ENCODE data around the gene FBXO48. TPM values are rescaled to one million over a fixed set of nuclear protein-coding genes. Genes with fewer than 3 reads are reported as not detected.
A peak's percentile ranks its signal among the peaks of the same experiment; 100 is the strongest.

Gene FBXO48
- total RNA-seq, 1 donor from 2014 or later: 1.3 TPM

- no peak for DNase-seq (ENCODE audit: low spot score)
- no peak for ATAC-seq
Measured at GRCh38 chr2:68438455-68439303, 28.4 kb downstream of the FBXO48 start.

- no peak for DNase-seq (ENCODE audit: low spot score)
Measured at GRCh38 chr2:68436270-68436669, 30.8 kb downstream of the FBXO48 start.

GRCh38 chr2:68435615-68436014, 31.5 kb downstream of the FBXO48 start:
- DNase-seq (ENCODE audit: low spot score) (no peak), ATAC-seq (no peak)

More at GRCh38 chr2:68436270-68436669, 30.8 kb downstream of the FBXO48 start:
- no peak for ATAC-seq

DNA sequence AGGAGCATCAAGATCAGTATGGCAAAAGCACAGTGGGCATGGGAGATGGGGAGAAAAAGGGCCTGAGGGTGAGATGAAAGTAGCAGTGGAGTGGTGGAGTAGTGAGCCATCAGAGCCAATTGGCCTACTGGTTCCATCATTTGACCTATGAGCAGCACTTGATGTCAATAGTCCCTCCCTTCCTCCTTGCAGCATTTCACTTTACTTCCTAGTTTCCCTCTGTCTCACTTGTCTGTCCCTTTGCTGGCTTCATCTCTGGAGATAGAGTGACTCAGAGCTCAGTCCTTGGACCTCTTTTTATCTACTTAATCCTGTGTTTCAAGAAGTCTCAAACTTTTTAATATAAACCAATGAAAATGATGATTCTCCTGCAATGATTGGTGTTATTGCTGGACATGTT, 32.1 kb downstream of the FBXO48 start:
- DNase-seq (ENCODE audit: low spot score): no peak
- no peak for ATAC-seq

DNA sequence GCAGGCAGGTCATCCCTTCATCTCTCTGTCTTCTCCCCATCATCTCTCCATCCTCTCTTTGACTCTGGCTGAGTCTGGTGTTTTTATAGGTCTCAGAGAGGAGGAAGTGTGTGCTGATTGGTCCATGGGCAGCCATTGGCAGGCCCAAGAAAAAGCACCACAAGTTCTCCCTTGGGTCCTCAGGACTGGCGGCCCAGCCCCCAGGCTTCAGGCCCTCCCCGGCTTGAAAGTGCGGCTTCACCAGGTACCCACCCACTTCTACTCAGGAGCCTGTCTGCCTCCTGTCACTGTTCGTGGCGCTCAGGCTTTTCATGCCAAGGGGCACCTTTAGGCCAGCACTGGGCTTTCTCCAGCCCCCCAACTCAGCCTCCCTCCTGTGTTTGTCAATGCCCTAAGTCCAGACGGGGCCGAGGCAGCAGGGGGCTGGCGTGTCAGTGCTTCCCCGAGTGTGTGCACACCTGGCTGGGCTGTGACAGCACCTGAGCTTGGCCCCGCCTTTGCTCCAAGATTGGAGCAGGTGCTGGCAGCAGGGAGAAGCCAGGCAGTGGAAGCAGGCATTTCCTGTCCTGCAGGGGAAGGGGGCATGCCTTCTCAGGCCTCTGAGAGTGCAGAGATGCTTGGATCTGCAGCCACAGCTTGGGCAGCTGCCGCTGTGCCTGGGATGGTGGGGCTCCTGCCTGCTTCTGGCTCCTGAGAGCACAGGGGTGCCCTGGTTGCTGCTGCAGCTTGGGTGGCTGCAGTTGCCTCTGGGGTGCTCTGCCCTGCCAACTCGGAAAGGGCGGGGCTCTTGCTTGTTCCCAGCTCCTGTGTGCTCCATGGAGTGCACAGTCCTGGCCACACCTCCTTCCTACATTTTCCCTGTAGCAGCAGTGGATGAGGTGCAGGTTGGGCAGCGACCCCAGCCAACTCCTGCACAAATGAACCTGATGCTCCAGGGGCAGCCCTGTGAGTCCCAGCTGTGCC, 34.1 kb downstream of the FBXO48 start:
- no peak for ATAC-seq
- no peak for DNase-seq (ENCODE audit: low spot score)

- ATAC-seq (peak; percentile 76), DNase-seq (ENCODE audit: low spot score) (peak; percentile 62)
Measured at GRCh38 chr2:68431316-68431972, 35.6 kb downstream of the FBXO48 start.

DNA sequence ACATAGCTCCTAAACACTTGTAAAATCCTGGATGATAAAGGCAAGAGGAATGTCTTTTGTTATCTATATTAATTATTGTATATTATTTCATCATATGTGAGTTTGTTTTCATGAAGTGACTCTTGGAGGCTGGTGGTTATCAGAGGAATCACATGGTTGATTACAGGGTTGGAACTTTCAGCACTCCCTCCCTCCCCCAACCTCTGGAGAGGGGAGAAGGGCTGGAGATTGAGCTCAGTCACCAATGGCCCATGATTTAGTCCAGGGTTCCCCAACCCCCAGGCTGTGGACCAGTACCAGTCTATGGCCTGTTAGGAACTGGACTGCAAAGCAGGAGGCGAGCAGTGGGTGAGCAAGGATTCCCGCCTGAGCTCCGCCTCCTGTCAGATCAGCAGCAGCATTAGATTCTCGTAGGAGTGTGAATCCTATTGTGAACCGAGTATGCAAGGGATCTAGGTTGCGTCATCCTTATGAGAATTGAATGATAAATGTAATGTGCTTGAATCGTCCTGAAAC, 37.7 kb downstream of the FBXO48 start:
- DNase-seq (ENCODE audit: low spot score) (no peak), ATAC-seq (no peak)

DNA sequence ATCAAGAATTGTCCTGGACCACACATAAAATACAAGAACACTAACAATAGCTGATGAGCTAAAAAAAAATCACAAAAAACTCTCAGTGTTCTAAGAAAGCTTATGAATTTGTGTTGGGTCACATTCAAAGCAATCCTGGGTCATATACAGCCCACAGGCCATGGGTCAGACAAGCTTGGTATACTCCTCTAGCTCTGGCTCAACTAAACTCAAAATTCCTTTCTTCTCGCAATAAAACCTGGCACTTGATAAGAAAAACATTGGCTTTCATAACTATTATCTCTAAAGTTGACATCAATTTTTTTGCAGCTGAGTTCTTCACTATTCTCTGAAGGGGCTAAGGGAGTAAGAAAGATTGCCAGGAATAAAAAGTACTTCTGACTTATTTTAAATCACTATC, 38.3 kb downstream of the FBXO48 start:
- ATAC-seq (peak; percentile 47), DNase-seq (ENCODE audit: low spot score) (no peak)

DNA sequence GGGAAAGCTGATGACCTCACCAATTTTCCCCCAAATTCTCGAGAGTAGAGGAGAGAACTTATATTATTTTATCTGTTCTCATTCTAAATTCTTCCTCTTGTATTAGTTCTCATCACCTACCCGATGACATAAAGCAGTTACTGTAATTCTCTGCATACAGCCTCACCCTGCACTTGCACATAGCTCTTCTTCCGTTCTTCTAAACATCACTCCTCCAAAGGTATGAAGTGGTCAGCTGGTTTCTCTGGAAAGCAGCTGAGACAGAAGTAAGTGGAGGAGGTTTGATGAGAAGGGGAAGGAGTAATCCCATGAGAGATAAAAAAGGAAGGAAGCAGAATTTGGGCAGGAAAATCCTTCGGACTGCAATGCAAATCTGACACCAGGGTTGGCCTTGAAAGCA, 39.0 kb downstream of the FBXO48 start:
- ATAC-seq: no peak
- no peak for DNase-seq (ENCODE audit: low spot score)

- ATAC-seq (peak; percentile 55), DNase-seq (ENCODE audit: low spot score) (no peak)
Measured at GRCh38 chr2:68426848-68427579, 40.1 kb downstream of the FBXO48 start.

GRCh38 chr2:68426446-68426845, 40.6 kb downstream of the FBXO48 start:
- DNase-seq (ENCODE audit: low spot score) (no peak), ATAC-seq (no peak)

- DNase-seq (ENCODE audit: low spot score) (no peak), ATAC-seq (no peak)
Measured at GRCh38 chr2:68425503-68425902, 41.6 kb downstream of the FBXO48 start.

DNA sequence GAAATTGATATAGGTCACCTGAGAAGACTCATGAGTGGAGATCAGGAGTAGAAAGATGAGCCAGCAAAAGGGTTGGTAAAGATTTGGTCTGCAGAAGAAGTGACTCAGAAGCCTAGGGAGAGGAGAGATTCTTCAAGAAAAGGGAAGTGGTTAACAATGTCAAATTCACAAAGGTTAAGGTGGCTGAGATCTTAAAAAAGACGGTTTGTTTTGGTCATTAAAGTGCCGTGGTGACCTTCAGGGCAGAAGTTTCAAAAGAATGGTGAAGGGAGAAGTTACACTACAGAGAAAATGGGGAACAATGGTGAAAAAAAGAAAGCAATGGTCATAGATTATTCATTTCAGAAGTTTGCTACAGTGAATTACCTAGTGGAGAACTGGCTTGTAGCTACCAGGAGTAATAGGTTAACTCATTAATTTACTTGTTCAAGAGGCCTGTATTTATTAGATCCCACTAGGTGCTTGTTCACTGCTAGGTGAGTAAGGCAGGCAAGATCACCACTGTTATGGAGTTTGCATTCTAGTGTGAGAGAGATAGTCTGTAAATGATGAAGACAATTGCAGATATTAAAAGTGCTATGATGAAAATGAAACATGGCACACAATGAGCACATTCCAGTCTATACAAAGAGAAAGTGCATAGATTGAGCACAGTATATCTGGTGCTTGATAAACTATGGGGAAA, 43.0 kb downstream of the FBXO48 start:
- DNase-seq (ENCODE audit: low spot score): no peak

GRCh38 chr2:68420254-68420910, 46.7 kb downstream of the FBXO48 start:
- DNase-seq (ENCODE audit: low spot score) (no peak), ATAC-seq (no peak)

More for the DNA sequence above, 43.0 kb downstream of the FBXO48 start:
- ATAC-seq: no peak

DNA sequence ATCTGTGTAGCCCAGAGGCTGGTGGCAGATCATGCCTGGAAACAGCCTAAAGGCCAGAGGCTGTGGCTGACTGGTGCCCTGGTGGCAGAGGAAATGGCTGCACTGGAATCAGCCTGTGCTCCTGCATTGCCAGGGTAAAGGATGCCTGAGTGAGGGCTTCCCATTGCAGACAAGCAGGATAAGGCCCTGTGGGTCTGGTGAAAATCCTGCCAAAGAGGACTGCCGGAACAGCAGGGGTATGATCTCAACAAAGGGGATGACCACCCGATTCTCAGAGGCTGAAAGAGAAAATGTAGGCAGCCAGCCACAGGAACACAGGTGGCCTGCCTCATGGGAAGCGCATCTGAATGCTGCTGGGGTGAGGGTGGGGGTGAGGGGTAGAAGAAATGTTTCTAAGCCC, 48.2 kb downstream of the FBXO48 start:
- ATAC-seq: no peak
- no peak for DNase-seq (ENCODE audit: low spot score)

- no peak for ATAC-seq
- DNase-seq (ENCODE audit: low spot score): no peak
Measured at GRCh38 chr2:68418419-68418818, 48.7 kb downstream of the FBXO48 start.

- ATAC-seq: no peak
Measured at GRCh38 chr2:68417926-68418325, 49.2 kb downstream of the FBXO48 start.

DNA sequence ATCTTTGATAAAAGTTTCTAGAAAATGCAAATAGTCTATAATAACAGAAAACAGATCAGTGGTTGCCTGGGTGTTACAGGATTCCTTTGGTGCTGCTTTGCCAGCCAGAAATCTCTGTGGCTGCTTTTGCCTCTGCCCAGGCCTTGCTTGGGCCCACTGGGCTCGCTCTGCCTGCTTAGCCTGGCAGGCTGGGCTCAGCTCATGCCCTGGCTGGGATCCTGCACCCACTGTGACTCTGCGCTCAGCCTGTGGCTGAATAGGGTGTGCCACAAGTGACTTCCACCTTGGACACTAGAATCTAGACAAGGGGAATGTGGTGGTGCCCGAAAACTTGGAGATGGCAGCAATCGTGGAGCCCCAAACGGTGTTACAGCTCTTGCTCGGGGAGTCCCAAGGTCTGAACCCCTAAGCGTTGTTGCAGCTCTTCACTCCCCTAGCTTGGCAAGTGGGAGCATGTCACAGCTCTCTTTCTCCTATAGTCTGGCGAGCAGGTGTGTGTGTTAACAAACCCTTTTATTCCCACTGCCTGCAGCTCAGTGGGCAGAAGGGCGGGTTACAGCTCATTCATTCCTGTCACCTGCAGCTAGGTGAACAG, 50.9 kb downstream of the FBXO48 start:
- DNase-seq (ENCODE audit: low spot score): no peak
- ATAC-seq: no peak

More at GRCh38 chr2:68417926-68418325, 49.2 kb downstream of the FBXO48 start:
- DNase-seq (ENCODE audit: low spot score): no peak

GRCh38 chr2:68415521-68415920, 51.6 kb downstream of the FBXO48 start:
- DNase-seq (ENCODE audit: low spot score): no peak
- no peak for ATAC-seq
